CD1c-positive myeloid dendritic cell (primary cell): ENCODE measurements around the gene RAB34.
"Not testable (repeated sequence)": the region's sequence is repeated elsewhere in the genome, so short reads cannot be mapped to it uniquely, and the experiment has no call there.

Source experiments
- DNase-seq: peaks from one replicate; pipeline ENCODE4 v3.0.0-alpha.2; 2016; ENCODE audit errors: extremely low spot score

Gene RAB34

DNA sequence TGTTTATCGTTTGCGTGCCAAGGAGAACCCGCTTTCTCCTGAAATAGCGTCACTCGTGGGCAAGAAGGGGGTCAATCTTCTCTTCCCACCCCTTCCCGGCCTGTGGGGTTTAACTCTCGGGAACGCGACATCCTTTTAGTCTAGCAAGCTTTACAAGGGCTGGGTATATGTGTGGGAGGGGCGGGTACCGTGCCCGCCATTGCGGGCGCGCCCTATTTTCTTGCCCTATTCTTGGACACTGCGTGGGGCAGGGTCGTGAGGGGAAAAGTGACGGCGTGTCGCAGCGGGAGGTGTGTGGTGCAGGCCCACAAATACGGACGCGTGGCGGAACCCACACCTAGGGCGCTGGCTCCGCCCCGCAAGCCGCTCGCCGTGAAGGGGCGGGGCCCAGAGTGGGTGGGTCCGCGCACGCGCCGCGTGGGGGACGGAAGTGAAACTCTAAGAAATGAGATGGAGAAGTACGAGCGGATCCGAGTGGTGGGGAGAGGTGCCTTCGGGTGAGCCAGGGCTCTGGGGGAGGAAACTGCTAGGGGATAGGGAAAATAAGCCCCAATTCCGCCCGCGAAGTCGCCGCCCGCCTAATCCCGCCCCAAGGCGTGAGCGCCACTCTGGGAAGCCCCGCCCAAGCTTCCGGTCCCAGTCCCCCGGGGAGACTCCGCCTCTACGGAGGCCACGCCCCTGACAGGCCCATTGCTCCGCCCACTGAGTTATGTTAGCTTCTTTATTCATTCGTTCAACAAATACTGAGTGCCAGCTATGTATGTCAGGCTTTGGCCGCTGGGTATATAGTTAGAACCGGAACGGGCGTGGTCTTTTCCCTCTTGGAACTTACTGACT is 10.9 kb upstream of the RAB34 start, which contains the start of gene NEK8:
NEK8 (plus strand) TSS at position 425 of the 837 bp plus-strand sequence; CDS start at position 451, 26 bp downstream.
- DNase-seq: peak; percentile 99

DNA sequence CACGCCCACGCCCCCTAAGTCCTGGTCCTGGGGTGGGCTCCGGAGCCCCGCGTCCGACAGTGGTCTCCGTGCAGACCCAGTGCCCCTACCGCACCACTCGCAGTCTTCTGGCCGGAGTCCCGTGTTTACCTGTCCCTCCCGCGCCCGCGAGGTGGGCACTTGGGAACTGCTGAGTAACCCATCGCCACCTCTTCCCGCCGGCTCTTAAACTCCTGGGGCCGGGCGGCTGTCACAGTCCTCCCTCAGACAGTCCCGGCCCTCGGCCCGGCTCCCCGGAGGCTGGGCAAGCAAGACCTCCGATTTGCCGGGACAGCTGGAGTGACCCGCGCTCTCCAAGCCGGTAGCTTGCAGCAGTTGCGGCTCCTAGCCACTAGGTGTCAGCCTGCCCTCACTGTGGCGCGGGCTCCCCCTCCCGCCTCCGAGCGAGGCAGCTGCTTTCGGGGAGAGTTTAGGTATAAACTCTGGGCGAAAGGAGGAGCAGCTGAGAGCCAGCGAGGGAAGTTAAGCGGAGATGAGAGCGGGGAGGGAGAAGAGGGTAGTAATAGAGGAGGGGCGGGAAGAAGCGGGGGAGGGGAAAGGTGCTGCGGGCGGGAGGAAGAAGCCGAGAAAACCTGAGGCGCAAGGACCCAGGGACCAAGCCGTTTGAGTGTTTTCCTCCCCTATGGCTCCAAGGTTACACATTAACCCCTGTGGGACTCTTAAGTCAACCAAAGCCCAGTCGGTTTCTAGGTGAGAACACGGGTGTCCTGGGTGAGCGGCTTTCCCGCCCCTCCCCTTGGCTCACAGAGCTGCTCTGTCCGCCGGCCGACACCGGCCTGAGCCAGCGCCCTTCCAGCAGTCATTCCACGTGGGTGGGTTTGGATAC is 9.2 kb upstream of the RAB34 start:
- DNase-seq: peak; percentile 96

DNA sequence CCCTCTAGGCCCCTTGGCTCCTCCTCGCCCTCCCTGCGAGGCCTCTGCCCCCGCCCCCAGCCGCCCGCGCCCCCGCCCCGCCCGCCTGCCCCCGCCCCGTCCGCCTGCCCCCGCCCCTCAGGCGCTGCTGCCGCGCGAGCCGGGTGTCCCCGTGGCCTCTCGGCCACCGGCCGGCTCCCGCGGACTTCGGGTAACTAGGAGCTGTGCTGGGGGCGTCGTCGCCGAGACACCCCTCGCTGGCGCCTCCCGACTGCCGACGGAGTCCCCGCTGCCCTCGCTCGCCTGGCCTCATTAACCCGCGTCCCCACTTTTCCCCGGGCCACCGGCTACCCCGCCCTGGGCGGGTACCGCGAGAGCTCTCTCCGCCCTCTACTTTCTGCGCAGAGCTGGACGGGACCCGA is 8.6 kb upstream of the RAB34 start, which contains the start of gene TLCD1:
TLCD1 (minus strand) TSS at position 8 of the 401 bp plus-strand sequence. CDS start 136 bp downstream, outside the sequence.
- peak; percentile 69 for DNase-seq

DNA sequence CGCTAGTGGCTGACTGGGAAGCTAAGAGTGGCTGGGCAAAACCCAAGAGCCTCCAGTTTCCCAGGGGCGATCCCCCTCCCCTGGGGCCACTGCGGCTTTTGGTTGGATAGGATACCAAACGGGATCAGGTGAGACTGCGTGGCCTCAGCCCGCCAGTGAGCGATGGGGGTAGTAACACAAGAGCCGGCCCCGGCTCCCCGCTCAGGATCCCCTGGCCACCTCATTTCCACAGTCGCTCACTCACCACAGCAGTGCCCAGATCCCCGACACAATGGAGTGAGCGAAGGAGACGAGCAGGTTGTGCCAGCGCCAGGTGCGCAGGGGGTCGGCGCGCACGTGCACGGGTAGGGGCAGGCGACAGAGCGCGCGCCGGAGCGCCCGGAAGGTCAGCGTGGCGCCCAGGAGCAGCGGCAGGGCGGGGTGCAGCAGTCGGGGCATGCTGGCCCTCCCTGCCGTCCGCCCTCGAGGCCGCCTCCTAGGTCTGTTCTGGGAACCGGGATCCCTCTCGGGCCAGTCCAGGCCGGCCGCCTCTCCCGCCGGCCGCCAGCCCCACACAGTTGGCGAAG is 8.1 kb upstream of the RAB34 start:
- DNase-seq: peak; percentile 53

DNA sequence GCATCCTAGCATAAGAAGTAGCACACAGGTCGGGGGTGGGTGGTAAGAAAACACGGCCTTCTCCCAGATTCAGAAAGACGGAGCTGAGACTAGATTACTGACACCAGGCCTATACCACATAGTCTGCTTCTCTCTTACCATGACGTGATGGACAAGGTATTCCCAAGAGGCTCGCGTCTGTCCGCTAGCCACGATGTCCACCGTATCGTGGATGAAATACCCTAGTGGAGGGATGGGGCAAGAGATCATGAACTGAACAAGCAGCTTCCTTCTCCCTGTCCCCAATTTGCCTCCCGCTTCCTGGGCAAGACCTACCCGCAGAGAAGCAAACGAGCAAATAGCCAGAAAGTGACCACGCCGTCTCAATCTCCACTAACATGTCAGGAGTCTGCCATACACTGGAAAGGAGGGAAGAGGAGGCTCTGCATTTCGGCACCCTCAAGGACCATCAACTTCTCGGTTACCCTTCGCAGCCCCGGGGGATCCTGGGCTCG is 7.5 kb upstream of the RAB34 start:
- DNase-seq: no peak

DNA sequence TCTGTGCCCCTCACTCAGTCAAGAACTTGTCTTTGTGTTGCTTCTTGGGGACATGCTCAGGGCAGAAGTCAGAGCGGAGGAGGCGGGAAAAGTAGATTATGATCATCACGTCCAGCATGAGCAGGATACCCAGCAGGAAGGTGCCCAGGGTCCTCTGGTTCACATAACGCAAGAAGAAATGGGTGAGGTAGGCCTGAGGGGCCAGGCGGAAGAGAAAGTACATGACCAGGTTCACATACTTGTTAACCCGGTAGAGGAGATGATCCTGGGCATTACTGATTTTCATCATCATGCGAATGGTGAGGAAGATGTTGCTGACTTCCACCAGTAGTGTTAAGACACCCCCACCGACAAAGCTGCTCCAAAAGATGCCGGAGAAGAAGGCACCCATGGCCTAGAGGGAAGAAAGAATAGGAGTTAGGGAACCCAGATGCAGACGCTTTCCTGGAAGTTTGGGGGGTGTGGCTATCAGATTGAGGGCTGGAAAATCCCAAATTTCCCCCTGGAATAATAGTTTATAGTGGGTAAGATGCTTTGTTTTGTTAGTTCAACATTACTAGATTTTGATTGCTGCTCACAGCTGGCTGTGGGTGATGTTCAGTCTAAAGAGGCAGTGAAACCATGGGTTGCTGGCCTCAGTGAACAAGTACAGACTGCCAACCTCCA is 7.0 kb upstream of the RAB34 start:
- peak; percentile 19 for DNase-seq

DNA sequence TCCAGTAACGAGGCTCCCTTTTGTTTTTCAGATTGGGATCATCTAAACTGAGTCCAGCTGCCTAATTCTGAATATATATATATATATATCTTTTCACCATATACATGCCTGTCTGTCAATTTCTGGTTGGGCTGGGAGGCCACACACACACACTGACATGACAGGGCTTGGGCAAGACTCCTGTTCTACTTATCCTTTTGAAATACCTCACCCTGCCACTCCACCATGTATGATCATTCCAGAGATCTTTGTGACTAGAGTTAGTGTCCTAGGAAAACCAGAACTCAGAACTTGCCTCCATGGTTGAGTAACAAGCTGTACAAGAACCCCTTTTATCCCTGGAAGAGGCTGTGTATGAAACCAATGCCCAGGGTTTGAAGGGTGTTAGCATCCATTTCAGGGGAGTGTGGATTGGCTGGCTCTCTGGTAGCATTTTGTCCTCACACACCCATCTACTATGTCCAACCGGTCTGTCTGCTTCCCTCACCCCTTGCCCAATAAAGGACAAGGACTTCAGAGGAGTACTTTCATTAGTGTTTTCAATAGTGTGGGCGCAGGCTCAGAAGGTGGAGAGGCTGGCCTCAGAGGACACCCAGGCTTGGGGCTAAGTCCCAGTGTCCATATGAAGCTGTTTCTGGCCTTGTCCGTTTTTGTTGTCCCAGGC is 6.3 kb upstream of the RAB34 start:
- DNase-seq: not testable (repeated sequence)

DNA sequence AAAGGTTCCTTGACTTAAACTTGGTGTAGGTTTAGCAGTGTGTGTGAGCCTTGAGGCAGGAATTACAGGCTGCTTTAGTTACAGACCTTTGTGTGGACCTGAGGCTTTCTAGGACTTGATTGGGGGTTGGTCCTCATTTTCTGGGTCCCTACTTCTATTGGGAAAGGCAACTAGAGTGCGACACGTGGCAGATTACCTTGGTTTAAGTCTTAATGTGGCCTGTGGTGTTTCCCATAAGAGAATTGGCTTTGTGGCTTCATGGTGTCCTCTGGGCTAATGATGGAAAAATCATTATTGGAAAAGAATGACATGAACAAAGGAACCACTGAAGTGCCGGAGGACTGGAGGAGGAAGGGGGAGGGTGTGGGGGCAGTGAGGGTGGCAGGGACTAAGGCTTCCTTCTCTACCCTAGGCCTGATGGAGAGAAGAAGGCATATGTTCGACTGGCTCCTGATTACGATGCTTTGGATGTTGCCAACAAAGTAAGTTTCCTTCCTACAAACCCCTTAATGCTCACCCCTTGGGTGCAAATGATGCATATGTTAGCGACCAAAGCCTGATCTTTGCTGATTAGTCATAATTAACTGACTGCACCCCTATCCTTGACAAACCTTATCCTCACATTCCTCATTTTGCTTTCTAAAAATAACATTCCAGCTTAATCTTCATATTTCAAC is 5.6 kb upstream of the RAB34 start:
- no peak for DNase-seq

DNA sequence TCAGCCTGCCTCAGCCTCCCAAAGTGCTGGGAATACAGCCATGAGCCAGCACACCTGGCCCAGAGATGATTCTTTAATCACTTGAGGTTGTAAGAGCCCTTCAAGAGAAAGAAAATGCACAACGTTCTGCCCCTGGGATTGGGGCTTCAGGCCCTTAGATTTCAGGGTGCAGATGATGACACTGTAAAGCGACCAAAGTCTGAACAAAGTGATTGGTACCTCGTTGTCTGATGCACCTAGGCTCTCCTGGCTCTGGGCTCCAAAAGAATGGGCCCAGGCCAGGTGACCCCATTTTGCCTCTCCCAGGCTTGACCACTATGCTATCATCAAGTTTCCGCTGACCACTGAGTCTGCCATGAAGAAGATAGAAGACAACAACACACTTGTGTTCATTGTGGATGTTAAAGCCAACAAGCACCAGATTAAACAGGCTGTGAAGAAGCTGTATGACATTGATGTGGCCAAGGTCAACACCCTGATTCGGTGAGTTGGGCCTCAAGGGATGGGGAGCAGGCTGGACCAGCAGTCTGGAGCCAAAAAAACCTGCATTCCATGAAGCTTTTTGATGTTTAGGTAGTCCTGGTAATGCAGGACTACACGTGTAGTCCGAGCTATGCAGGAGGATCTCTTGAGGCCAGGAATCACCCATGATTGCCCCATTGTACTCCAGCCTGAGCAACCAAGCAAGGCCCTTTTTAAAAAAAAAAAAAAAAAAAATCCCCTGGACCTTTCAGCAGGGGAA is 4.9 kb upstream of the RAB34 start:
- no peak for DNase-seq

DNA sequence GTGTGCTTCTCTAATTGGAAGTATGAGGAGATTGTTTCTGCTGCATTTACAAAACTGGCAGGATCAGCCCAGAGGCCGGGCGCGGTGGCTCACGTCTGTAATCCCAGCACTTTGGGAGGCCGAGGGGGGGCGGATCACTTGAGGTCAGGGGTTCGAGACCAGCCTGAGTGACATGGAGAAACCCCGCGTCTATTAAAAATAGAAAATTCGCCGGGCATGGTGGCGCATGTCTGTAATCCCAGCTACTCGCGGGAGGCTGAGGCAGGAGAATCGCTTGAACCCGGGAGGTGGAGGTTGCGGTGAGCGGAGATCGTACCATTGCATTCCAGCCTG is 3.3 kb upstream of the RAB34 start:
- not testable (repeated sequence) for DNase-seq

DNA sequence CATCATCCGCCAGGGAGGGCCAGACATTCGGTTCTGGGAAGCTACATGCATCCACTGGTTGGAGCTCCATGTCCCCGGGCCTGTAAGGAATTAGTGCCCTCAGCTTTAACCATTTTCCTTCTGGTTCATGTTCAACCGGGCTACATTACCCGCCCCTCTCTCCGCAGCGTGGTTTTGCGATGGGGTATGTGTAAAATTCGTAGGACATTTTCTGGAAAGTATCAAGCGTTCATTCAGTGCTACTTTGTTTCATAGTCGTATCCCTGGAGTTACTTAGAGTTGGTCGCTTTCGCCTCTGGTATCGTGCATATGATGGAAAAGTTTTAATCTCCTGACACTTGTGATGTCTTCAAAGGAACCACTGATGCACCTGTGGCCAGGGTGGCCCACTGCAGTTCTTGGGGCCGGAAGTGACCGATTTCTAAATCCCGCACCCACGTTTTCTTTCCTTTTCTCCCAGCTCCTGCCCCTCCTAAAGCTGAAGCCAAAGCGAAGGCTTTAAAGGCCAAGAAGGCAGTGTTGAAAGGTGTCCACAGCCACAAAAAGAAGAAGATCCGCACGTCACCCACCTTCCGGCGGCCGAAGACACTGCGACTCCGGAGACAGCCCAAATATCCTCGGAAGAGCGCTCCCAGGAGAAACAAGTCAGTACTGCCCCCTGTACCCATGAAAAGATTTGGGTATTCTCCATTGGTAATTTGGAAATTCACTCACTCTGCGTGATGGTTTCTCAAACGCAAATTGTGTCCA is 2.8 kb upstream of the RAB34 start:
- no peak for DNase-seq

DNA sequence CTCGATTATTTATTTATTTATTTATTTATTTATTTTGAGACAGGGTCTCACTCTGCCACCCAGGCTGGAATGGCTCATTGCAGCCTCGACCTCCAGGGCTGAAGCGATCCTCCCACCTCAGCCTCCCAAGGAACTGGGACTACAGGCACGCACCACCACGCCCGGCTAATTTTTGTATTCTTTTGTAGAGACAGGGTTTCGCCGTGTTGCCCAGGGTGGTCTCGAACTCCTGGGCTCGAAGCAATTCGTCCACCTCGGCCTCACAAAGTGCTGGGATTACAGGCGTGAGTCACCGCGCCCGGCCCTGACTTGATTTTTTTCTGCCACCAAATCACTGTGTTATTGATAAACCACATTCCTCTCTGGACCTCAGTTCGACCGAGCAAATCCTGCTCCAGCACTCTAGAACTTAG is 1.4 kb upstream of the RAB34 start:
- DNase-seq: no peak

DNA sequence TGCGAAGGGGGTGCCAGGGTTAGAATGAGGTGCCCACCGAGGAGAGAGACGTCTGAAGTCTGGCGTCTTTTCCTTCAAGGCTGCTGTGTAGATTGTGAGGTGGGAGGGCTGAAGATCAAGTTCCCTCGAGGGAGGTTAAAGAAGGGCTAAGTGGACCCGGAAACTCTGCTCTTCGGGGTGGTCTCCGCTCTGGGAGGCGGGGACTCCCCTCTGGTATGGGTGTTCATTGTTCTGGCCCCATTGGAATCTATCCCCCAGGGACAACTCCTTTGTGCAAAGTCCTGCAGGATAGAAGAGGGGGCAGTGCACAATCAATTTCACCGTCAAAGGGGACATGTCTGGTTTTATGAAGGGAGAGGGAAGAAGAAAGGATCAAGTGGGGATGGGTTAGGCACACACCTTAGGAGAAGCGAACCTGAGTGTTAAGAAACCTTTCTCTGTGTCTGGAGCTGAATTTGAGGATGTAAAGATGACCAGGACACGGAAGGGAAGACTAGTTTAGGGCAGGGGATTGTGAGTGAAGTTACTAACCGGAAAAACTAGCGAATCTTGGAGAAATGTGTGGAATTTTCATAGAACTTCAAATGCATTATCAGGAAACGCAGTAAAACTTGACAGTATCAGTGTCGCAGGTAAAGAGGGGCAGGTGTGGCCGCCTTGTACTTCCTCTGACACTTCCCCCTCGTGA is 809 bp upstream of the RAB34 start:
- no peak for DNase-seq

DNA sequence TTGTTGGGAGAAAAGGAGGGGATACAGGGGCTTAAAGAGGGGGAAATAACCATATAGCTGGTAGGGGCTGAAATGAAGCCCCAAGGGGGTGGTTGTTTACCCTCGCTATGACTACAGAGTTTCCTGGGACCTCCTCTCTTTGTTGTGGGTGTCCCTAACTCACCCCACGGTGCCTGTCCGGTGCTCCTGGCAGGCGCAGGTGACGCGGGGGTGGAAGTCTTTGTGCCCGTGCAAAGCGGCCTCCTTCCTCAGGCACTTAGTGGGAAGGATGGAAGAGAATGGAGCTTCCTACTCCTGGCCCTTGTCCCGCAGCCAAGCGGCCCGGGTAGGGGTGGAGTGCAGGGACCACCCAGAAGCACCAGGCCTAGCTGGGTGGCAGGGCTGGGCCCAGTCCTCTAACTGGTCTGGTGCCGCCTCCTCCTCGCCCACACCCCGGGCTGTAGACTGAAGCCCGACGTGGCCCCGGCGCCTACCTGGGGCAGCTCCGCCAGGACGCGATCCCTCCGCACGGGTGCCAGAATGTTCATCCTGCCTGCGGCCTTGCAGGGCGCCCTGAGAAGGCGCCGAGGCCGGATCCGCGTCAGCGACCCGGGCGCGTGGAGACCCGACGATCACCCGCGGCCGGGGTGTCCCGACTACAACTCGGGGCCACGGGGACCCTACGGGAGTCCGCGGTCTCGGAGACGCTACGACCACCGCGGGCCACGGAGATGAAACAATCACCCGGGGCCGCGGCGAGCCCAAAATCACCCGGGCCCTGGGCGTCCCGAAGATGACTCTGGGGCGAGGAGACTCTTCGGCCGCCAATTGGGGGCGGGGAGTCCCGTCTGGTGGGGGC is 709 bp downstream of the RAB34 start:
- DNase-seq: no peak

DNA sequence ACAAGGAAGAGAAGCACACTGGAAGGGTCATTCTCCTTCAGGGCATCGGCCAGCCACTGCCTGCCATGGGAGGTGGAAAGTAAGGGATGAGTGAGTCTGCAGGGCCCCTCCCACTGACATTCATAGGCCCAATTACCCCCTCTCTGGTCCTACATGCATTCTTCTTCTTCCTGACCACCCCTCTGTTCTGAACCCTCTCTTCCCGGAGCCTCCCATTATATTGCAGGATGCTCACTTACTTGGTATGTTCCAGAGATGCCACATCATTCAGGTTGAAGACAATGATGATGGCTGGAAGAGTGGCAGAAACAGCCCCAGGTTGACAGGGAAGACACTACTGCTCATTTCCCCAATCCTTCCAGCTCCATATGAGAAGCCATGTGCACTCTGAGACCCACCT is 2.5 kb downstream of the RAB34 start:
- DNase-seq: no peak

DNA sequence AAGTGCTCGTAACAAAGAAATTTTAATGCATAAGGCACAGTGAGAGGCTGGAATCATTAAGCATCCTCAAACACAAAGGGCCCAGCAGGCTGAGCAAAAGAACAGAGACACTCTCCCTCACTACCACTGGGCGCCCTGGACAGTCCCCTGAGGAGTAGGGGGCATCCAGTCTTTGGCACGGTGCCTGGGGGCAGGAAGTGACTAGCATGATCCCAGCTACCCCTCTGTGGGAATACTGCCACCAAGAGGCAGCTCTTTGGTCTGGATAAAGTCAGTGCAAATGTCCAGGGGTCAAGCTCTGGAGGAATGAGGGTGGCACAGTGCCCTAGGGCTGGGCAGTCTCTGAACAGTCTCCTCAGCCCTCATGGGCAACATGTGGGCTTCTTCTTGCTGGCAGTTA is 3.4 kb downstream of the RAB34 start:
- DNase-seq: no peak

DNA sequence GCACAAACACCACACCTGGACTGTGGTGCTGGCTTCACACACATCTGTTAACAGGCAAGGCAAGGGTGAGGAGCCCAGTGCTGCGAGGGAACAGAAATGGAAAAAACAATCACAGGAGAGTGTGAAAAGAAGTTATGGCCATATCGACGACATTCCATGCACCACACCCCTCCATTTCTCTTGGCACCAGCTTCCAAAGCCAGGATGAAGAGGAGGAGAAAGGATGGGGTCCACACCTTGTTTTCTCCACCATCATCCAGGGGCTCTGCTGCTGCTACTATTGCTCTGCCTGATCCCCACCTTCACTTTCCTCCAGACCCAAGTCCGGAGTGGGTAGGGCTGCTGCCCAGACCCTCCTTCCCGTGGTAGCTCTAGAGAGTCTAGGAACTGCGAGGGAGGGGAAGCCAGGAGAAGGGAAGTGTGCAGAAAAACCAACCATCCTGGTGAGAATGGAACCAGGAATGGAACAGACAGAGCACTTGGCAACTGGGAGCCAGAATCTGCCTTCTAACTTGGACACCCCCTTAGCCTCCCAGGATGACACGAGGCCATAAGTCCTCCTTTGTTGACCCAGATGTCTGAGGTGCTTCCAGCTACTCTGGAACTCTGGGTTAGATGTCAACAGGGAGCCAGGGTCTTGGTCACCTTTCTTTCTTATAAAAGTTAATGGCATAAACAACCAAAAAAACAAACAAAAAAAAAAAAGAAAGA is 4.8 kb downstream of the RAB34 start:
- DNase-seq: no peak
